Measurements from ENCODE around the gene PAQR9. TPM values are rescaled to one million over a fixed set of nuclear protein-coding genes. Genes with fewer than 3 reads are reported as not detected.

PAQR9 gene
- polyA plus RNA-seq, 5 donors: 0.06 to 0.73 TPM; not detected in 3

DNA sequence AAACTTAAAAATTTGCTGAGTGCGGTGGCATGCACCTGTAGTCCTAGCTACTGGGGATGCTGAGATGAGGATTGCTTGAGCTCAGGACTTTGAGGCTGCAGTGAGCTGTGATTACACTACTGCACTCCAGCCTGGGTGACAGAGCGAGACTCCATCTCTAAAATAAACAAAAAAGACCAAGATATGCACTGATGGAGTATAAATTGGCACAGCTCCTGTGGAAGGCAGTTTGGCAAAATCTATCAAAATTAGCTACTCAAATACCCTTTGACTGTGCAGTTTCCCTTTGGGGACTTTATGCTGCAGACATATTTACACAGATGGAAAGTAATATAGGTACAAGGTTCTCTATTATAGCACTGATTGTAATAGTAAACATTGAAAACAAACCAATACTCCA, 19.8 kb upstream of the PAQR9 start:
- no peak for DNase-seq

- no peak for DNase-seq
These were observed 18.7 kb upstream of the PAQR9 start for GRCh38 chr3:142982038-142982773.

DNA sequence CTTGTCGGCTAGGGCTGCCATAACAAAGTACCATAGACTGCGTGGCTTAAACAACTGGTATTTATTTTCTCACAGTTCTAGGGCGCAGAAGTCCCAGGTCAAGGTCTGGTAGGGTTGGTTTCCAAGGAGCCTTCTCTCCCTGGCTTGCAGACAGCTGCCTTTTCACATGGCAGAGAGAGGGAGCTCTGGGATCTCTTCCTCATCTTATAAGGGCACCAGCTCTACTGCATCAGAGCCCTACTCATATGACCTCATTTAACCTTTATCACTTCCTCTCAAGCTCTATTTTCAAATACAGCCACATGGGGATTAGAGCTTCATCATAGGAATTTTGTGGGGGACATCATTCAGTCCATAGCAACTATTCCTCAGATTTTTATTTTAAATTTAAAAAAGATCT, 17.6 kb upstream of the PAQR9 start:
- DNase-seq: no peak

- no peak for DNase-seq
These were observed 13.9 kb upstream of the PAQR9 start for GRCh38 chr3:142977399-142977728.

DNA sequence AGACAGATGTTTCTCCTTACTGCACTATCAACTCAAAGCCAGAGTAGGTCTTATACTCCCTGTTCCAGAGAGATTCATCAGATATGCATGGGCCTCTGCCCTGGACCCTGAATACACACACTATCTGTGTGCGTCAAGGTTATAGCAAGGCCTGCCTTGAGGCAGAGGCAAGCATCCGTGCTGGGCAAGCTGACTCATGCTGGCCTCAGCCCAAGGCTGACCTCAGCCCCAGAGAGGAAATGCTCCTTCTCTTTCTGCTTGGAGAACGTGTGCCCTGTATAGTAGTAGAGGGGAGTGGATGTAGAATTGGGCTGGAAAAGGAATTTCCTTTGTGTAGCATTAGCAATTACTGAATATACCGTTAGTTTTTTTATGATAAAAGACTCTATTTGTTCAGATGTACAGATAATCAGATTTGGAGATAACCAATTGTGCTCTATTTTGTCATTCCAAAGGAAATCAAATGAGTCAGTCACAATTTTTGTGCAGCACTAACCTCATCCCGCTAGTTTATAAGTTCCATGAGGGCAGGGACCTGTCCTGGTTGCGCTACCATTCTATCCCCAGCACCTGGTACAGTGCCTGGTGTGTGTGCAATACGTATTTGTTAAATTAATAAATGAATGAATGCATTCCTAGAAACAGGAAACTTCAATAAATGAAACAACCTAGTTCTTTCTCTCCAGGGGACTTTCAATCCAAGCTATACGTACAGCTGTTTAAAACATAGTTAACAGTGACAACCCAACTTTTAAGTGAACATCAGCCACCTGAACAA, 13.3 kb upstream of the PAQR9 start:
- no peak for DNase-seq

GRCh38 chr3:142975316-142975995, 12.0 kb upstream of the PAQR9 start:
- DNase-seq: no peak

DNA sequence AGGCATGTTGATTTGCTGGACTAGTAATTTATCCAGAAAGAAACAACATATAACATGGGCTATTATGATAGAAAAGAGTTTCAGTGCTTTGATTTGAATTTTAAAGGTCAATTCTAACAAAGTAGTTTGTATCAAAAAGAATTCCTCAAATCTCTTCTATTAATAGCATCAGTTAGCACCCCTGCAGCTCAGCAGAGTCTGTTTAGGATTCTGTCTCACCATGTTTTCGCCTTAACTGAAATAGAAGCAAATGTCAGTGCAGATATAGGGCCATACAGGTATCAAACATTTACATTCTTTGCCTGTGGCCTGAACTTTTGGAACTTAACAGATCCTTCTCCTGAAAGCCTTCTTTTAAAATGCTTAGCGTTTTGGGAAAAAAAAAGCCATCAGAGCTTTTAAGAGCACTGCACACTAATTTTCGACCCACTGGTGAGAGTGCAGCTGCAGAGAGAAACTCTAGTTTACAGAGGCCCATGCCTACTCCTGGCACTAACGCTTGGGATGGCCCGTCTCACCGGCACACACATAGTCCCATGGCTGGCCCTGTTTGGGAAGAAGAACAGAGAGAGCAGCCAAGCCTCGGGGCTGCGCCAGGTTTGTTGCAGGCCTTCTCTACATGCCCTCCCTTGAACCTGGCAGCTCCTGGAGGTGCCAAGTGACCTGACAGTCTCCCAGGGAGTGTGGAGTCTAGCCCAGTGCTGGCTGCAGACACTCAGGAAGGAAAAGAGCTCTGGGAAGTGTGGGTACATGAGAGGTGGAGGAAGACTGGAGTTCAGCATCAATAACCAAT, 9.9 kb upstream of the PAQR9 start:
- DNase-seq: no peak

DNA sequence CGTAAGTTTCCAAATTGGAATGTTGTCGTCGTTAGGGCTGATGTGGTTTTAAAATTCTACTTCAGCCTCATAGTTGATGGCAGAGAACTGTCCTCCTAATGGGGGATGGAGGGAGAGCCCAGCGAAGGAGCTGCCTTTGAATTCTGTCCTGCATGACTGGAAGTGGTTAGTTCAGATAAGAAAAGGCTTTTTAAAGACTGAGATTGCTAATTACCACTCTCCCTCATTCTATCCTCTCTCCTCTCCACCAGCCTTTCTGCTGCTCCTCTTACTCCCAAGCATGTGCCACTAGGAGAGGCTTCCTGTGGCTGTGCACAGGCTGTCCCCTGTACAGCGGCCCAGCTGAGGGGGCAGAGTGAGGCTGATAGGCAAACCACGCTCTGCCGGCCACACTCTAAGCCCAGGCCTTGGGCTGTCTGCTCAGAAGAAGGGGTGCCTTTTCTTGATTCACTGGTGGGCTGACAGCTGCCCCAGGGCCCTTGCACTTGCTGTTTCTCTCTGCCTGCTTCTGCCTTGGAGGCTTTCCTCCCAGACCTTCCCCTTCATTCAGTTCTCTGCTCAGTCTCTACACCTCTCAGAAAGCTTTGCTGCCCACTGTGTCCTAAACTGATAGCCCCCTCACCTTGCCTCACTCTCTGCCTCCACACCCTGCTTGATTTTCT, 8.7 kb upstream of the PAQR9 start:
- DNase-seq: no peak

DNA sequence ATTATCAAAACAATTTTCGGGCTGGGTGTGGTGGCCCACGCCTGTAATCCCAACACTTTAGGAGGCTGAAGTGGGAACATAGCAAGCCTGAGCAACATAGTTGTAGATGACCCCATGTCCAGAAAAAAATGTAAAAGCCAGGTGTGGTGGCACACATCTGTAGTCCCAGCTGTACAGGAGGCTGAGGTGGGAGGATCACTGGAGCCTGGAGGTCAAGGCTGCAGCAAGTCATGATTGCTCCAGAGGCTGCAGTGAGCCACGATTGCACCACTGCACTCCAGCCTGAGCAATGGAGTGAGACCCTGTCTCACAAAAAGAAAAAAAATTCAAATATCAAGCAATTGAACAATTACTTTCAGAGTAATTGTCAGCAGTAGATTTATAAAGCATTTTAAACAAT, 8.0 kb upstream of the PAQR9 start:
- DNase-seq: no peak

DNA sequence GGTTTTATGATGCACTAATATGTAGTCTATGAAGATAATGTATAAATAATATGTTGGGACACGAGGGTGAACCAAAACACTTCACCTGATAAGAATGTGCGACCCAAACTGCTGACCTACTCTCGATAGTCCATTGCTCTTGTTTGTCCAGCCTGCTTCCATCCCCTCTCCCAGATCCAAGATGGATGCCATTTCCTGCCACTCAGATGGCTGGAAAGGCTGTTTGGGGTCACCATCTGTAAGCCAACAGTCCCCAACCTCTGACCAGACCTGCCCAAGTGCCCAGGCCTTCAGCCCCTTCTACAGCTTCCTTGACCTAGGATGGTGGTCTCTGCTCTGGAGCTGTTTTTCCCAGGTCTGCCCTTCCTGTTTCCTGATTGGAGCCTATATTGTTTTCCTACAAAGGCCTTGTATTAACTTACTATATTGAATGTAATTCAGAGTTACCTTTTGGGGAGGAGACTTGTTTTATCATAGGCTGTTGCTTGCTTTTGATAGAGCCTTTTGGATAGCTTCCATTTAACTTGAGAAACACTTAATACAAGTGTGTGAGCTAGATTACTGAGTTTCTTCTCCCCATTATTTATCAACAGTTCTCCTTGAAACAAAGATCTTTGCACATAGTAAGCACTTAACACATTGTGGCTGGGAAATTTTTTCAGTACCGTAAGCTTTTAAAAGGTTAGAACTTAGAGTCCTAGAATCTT, 5.0 kb upstream of the PAQR9 start:
- no peak for DNase-seq

DNA sequence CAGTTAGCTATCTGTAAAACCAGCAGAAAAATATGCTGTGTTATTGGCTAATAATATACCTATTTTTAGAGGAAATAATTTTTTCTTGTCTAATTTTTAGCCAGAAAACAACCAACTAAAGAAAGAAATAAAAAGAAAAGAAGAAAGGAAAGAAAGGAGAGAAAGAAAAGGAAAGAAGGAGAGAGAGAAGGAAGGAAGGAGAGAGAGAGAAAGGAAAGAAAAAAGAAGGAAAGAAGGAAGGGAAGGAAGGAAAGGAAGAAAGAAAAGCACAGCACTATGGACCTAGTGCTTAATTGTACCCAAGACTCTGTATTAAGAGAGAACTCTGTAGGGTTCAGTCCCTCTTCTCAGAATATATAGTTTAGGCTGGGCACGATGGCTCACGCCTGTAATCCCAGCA, 3.3 kb upstream of the PAQR9 start:
- DNase-seq: no peak

GRCh38 chr3:142965581-142965980, 2.1 kb upstream of the PAQR9 start:
- no peak for DNase-seq

GRCh38 chr3:142963234-142963515, 299 bp downstream of the PAQR9 start:
- no peak for DNase-seq

DNA sequence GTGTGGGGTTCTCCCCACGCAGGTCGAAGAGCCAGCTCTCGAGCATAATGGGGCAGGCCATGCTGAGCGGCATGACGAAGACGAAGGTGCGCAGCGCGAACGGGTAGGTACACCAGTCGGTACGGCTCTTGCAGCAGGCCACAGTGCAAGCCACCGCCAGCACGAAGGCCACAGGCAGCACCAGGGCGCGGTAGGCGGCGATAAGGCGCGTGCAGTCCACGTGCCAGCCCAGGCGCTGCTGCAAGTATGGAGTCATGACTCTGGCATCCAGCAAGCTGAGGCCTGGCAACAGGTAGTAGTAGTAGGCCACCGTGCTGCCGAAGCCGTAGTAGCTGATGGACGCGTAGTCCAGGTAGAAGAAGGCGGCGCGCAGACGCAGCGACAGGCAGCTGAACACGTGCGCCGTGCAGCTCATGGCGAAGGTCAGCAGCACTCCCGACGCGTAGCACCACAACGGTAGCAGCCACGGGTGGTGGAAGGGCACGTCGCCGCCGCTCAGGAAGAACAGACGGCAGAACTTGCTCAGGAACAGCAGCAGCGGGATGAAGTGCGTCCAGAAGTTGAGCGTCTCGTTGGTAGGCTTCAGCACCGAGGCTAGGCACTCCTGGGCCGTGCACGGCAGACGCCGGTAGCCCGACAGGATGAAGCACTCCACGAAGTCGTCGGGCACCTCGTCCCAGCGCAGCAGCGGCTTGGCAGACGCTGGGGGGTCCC, 797 bp downstream of the PAQR9 start:
- no peak for DNase-seq

DNA sequence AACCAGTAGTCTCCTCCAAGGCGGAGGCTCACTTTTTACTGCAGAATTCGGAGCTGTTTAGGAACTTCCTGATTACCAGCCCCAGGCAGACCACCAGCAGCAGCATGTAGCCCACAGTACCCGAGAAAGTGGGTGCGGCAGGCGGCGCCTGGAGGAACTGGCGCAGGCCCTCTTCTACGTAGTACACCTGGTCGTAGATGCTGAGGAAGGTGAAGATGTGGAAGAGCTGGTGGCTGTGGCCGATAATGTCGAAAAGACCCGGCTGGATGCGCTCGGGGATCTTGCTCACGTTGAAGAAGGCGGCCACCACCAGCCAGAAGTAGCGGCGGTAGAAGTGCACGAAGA, 1.3 kb downstream of the PAQR9 start:
- DNase-seq: no peak

DNA sequence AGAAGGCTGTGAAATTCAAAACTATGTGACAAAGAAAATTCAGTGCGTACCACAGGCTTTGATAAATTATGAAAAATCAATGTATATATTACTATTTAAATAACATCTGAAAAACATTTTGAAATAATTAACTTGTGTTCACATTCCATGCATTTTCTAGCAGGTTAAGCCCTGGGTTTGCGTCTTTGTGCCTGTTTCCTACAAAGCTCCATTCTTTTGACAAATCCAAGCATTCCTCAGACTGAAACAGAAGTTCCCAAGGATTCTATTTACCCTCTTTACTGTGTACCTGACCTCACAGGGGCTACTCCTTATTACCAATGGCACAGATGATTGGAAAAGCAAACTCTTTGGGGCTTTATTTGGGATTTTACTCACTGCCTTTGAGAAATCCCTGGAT, 1.9 kb downstream of the PAQR9 start:
- no peak for DNase-seq

DNA sequence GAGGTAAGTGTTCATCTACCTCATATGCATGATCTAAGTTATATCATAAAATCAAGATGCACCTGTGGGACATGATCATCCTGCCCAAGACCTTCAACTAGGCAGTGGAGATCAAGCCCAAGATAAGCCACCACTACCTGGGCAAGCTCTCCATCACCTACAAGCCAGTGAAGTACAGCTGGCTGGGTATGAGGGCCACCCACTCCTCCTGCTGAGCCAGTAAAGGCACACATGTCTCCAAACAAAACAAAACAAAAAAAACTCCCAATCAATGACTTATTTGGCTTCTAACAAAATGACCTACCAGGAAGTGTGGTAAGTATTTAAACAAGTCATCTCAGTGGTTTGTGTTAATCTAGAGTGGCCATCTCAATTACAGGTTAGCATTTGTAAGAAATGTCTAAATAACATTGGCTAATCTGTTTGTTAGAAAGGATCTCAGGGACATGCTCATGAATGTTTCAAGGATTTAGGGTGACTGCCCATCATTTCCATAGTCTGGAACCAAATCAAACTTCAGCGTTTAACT, 3.1 kb downstream of the PAQR9 start:
- DNase-seq: no peak

GRCh38 chr3:142958707-142959106, 4.8 kb downstream of the PAQR9 start:
- DNase-seq: no peak

- DNase-seq: no peak
These were observed 10.0 kb downstream of the PAQR9 start for GRCh38 chr3:142953443-142953842.

All from right lung (tissue), 5 donors.